Astrocyte of the spinal cord (primary cell): ENCODE results near the gene ANP32B.
"Not testable (repeated sequence)": the region's sequence is repeated elsewhere in the genome, so short reads cannot be mapped to it uniquely, and the experiment has no call there.

Source experiments
- DNase-seq: peaks from one replicate; pipeline ENCODE4 v3.0.0; 2011; ENCODE audit warnings: low read depth, low spot score
- H3K4me3 ChIP-seq: 2 replicates; pipeline ENCODE4 v1.5.1; 2011; ENCODE audit warnings: low read depth, mild to moderate bottlenecking, low read length, moderate library complexity
- CTCF ChIP-seq: IDR thresholded peaks from 2 replicates; pipeline ENCODE4 v1.5.1; 2012; ENCODE audit warnings: low read depth, mild to moderate bottlenecking, low read length, inconsistent platforms
- in situ Hi-C: cut with HindIII; loops from 2 replicates; pipeline ENCODE4 v1.10.0; 2017; ENCODE audit warnings: low sequenced_read_pairs

The ANP32B gene

GRCh38 chr9:98011122-98011521 is 28.0 kb downstream of the ANP32B start:
- TF ChIP-seq CTCF, result no peak
- no peak for DNase-seq
- no peak overlapping the region for H3K4me3 ChIP-seq
- in situ Hi-C loops, result no loop called here

- H3K4me3 ChIP-seq, result no peak overlapping the region
- no peak for DNase-seq
- TF ChIP-seq CTCF, result no peak
- in situ Hi-C loops, result no loop called here
Observed at GRCh38 chr9:98016137-98016680, 33.1 kb downstream of the ANP32B start.

GRCh38 chr9:98017306-98017705 is 34.2 kb downstream of the ANP32B start:
- no peak for DNase-seq
- TF ChIP-seq CTCF, result no peak
- in situ Hi-C loops, result no loop called here
- H3K4me3 ChIP-seq, result no peak overlapping the region

DNA sequence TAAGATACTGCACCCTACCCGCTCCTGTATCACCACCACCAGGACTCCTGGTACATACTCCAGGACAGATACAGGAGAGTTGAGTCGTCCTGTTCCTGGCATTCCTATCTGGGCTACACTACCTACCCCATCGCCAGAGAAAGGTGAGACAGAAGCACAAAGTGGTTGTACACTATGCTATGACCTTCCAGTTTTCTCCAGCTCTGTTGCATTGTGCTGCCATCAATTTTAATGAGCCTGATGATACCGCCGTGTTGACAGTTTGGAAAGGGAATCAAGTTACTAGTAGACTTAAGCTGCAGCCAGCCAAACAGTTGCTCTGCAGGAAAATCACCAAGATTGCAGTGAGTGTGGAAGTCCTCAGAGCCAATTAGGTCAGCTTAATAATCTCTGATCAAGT is 35.2 kb downstream of the ANP32B start:
- in situ Hi-C loops, result no loop called here
- no peak for DNase-seq
- no peak overlapping the region for H3K4me3 ChIP-seq
- no peak for TF ChIP-seq CTCF

DNA sequence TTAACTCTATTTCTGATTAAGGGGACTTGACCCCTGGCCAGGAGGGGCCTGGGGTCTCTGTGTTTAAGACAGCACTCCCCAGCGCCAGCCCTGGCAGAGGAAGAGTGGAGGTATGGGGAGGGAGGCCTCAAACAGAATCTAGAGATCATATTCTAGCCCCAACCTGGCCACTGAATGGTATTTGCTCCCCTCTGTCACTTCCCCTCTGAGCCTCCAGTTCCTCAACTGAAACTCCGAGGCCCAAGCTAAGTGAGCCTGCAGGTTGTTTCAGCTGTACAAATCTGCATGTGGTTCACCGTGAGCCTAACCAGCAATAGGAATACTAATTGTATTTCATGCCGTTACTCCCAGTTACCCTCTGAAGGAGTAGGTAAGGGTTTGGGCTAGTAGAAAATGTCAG is 36.0 kb downstream of the ANP32B start:
- no peak for TF ChIP-seq CTCF
- in situ Hi-C loops, result no loop called here
- no peak for DNase-seq
- H3K4me3 ChIP-seq, result no peak overlapping the region

DNA sequence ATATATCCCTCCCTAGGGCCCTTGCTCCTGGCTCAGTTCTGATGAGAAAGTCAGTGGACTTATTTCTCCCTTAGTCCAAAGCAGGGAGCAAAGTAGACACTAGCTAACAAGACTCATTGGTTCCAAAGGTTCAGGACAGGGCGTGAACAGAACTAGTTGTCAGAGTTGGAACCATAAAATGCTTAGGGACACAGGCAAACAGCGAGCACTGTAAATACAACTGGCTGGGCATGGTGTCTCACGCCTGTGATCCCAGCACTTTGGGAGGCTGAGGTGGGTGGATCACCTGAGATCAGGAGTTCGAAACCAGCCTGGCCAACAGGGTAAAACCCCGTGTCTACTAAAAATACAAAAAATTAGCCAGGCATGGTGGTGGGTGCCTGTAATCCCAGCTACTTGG is 36.7 kb downstream of the ANP32B start:
- DNase-seq, in situ Hi-C loops, H3K4me3 ChIP-seq: not testable (repeated sequence)

DNA sequence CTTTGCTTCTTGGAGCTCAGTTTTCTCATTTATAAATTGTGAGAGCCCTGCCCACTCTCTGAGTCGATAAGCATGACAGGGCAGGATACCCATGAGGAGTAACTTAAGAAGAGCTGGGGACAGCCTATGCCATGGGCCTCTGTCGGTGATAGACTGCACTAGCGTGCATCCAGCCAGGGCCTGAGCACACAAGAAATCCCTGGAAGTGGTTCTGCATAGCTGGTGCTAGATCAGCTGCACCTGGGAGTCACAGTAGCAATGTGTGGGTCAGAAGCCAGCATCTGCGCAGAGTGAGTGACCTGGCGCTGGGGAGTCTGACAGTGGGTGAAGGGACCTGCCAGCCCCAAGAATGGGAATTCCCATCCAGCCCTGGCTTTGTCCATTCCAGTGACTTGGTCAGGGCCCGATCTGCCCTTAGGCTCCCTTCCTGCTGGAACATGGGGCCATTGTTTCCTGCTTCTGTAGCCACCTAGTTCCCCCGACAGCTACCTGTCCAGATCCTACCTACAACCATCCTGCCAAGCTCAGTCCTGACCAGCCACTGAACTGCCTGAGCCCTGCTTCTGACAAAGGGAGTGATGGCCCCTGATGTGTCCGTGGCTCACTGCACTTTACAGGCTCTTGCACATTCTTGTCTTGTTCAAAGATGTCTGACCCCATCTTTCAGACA is 37.5 kb downstream of the ANP32B start:
- TF ChIP-seq CTCF, result no peak
- in situ Hi-C loops, result no loop called here
- no peak for DNase-seq
- no peak overlapping the region for H3K4me3 ChIP-seq
